GM23248 (cell line): Measurements from ENCODE around the gene P2RX3.

Source experiments
- EZH2 ChIP-seq: fragments of 200-600 bp; sonication (generic); IDR thresholded peaks from 2 replicates; pipeline ENCODE4 v1.6.1; 2018; ENCODE audit warnings: antibody characterized with exemption, mild to moderate bottlenecking; ENCODE audit not compliant: insufficient read depth, poor library complexity, severe bottlenecking
- EZH2phosphoT487 ChIP-seq: fragments of 200-600 bp; sonication (generic); IDR thresholded peaks from 2 replicates; pipeline ENCODE4 v1.6.1; 2018; ENCODE audit warnings: antibody characterized with exemption, moderate library complexity, mild to moderate bottlenecking, low read depth; ENCODE audit not compliant: insufficient read depth

DNA sequence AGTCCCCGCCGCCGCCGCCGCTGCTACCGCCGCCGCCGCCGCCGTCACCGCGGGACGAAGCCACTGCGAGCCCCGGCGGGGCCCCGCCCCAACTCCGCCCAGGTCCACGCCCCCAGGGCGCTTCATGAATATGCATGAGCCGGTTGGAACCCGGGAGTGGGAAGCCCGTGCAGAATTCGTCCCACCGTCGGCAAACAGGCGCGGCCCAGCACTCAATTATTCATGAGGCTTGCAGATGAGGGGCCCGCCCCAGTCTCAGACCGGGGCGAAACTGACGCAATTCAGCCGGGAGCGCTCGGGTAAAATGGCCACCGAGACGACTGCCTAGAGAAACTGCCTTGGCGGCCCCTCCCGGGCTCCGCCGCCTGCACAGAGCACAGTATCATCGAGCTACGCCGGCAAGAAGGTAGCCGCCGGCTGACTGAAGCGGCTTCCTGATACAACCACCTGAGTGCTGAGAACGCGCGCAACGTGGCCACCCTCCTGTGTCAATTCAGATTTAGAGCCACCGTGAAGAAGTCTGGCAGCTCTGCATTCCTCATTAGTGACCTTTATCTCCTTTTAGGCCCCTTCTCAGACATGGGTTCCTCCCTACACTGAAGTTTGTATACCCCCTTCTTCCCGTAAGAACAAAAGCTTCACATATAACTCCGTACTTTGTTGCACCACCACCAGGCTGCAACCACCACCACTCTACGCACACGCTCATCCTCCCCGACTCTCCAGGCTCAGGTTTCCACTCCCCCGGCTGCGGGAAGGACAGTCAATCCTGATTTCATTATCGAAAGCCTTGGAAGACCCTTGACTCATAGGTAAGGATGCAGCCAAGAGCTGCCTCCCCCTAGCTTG, 13.0 kb upstream of the P2RX3 start, which contains the start of gene TNKS1BP1:
- no peak for TF ChIP-seq EZH2
- TF ChIP-seq EZH2phosphoT487: no peak
